Ishikawa (cell line): Measurements from ENCODE around the gene DZIP3.

Experiments used
- CEBPB ChIP-seq: IDR thresholded peaks from 2 replicates; pipeline ENCODE4 v1.6.1; 2012
- CREB1 ChIP-seq: IDR thresholded peaks from 2 replicates; pipeline ENCODE4 v1.6.1; 2012; ENCODE audit warnings: low read depth
- EGR1 ChIP-seq: IDR thresholded peaks from 2 replicates; pipeline ENCODE4 v1.6.1; 2012
- EP300 ChIP-seq: IDR thresholded peaks from 2 replicates; pipeline ENCODE4 v1.6.1; 2012; ENCODE audit warnings: borderline replicate concordance
- FOXM1 ChIP-seq: IDR thresholded peaks from 2 replicates; pipeline ENCODE4 v1.6.1; 2012; ENCODE audit warnings: low read depth, borderline replicate concordance
- MAX ChIP-seq: IDR thresholded peaks from 2 replicates; pipeline ENCODE4 v1.6.1; 2012
- NFIC ChIP-seq: IDR thresholded peaks from 2 replicates; pipeline ENCODE4 v1.6.1; 2012
- RAD21 ChIP-seq: IDR thresholded peaks from 2 replicates; pipeline ENCODE4 v1.6.1; 2012; ENCODE audit warnings: low read depth
- TAF1 ChIP-seq: IDR thresholded peaks from 2 replicates; pipeline ENCODE4 v1.6.1; 2012; ENCODE audit warnings: low read depth, mild to moderate bottlenecking
- TCF12 ChIP-seq: IDR thresholded peaks from 2 replicates; pipeline ENCODE4 v1.6.1; 2012; ENCODE audit warnings: low read depth
- TEAD4 ChIP-seq: IDR thresholded peaks from 2 replicates; pipeline ENCODE4 v1.6.1; 2012
- USF1 ChIP-seq: IDR thresholded peaks from 2 replicates; pipeline ENCODE4 v1.6.1; 2012
- YY1 ChIP-seq: IDR thresholded peaks from 2 replicates; pipeline ENCODE4 v1.6.1; 2012; ENCODE audit warnings: low read depth
- ZBTB7A ChIP-seq: IDR thresholded peaks from 2 replicates; pipeline ENCODE4 v1.6.1; 2012; ENCODE audit warnings: low read depth
- TF ChIP-seq, protein P1 (sequence below): IDR thresholded peaks from 2 replicates; pipeline ENCODE4 v1.6.1; 2012; ENCODE audit warnings: low read depth, mild to moderate bottlenecking

DZIP3 gene

DNA sequence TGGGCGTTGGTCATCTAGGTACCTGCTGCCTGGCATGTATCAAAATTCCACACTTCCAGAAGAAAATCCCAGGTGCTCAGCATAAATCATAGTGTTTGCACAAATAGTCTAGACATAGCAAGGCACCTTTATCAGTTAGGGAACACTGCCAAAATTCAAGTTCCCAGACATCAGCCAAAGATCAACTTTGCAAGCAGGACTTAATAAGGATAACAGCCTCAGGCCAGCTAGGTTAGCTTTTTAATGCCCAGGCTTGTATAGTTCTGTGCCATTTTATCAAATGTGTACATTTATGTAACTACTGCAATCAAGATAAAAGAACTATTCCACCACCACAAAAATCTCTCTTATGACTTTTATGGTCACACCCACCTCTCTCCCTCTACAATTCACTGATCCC is 30.7 kb downstream of the DZIP3 start:
- TF ChIP-seq CREB1 (no peak), EGR1 (no peak), YY1 (no peak), CEBPB (no peak), TEAD4 (no peak), ZBTB7A (no peak), MAX (no peak), NFIC (no peak), EP300 (no peak), FOXM1 (no peak), TCF12 (no peak), USF1 (no peak), TAF1 (no peak), RAD21 (no peak)
- TF ChIP-seq, protein P1, sequence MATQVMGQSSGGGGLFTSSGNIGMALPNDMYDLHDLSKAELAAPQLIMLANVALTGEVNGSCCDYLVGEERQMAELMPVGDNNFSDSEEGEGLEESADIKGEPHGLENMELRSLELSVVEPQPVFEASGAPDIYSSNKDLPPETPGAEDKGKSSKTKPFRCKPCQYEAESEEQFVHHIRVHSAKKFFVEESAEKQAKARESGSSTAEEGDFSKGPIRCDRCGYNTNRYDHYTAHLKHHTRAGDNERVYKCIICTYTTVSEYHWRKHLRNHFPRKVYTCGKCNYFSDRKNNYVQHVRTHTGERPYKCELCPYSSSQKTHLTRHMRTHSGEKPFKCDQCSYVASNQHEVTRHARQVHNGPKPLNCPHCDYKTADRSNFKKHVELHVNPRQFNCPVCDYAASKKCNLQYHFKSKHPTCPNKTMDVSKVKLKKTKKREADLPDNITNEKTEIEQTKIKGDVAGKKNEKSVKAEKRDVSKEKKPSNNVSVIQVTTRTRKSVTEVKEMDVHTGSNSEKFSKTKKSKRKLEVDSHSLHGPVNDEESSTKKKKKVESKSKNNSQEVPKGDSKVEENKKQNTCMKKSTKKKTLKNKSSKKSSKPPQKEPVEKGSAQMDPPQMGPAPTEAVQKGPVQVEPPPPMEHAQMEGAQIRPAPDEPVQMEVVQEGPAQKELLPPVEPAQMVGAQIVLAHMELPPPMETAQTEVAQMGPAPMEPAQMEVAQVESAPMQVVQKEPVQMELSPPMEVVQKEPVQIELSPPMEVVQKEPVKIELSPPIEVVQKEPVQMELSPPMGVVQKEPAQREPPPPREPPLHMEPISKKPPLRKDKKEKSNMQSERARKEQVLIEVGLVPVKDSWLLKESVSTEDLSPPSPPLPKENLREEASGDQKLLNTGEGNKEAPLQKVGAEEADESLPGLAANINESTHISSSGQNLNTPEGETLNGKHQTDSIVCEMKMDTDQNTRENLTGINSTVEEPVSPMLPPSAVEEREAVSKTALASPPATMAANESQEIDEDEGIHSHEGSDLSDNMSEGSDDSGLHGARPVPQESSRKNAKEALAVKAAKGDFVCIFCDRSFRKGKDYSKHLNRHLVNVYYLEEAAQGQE, result no peak

GRCh38 chr3:108623504-108623903 is 34.0 kb downstream of the DZIP3 start:
- TF ChIP-seq MAX (no peak), RAD21 (no peak), CEBPB (no peak), FOXM1 (no peak), EGR1 (no peak), ZBTB7A (no peak)
- TF ChIP-seq, protein P1, result no peak

DNA sequence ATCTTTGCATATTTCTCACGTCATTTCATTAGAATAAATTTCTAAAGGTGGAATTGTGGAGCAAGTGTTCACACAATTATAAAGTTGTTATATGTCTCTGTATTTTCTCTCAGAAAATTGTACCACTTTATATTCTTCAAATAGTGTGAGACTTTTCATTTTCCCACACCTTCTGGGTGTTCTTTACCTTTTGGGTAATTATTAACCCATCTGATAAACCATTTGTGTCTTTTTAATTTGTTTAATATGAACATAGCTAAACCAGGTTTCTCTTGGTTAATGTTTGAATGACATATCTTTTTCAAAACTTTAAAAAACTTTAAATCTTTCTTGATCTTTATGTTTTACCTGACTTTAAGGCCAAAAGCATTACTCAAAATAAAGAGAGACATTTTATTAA is 40.5 kb downstream of the DZIP3 start:
- TF ChIP-seq EP300, result no peak
- TF ChIP-seq TEAD4, result no peak
- no peak for TF ChIP-seq TCF12
- no peak for TF ChIP-seq CREB1
- TF ChIP-seq ZBTB7A, result no peak
- no peak for TF ChIP-seq YY1
- no peak for TF ChIP-seq TAF1
- no peak for TF ChIP-seq NFIC
- no peak for TF ChIP-seq CEBPB
- no peak for TF ChIP-seq FOXM1
- no peak for TF ChIP-seq EGR1
- TF ChIP-seq, protein P1, result no peak
- TF ChIP-seq USF1, result no peak
- no peak for TF ChIP-seq RAD21
- TF ChIP-seq MAX, result no peak

- no peak for TF ChIP-seq YY1
- TF ChIP-seq CREB1, result no peak
- no peak for TF ChIP-seq NFIC
- no peak for TF ChIP-seq RAD21
- TF ChIP-seq FOXM1, result no peak
- no peak for TF ChIP-seq EP300
- no peak for TF ChIP-seq TEAD4
- TF ChIP-seq EGR1, result no peak
- no peak for TF ChIP-seq TCF12
- TF ChIP-seq CEBPB, result no peak
Measured at GRCh38 chr3:108642526-108642925, 53.0 kb downstream of the DZIP3 start.

- TF ChIP-seq ZBTB7A (no peak), RAD21 (no peak), NFIC (no peak)
Measured at GRCh38 chr3:108645364-108645763, 55.8 kb downstream of the DZIP3 start.
